ES-I3 (cell line): Measurements from ENCODE around the gene STXBP6.
"Not testable (repeated sequence)": the region's sequence is repeated elsewhere in the genome, so short reads cannot be mapped to it uniquely, and the experiment has no call there.

ENCODE experiments used
- H3K36me3 ChIP-seq: 2 replicates; pipeline ENCODE4 v1.6.1; 2013; ENCODE audit warnings: mild to moderate bottlenecking, low read length, control low read depth, moderate library complexity; ENCODE audit not compliant: insufficient read depth
- H3K4me1 ChIP-seq: 2 replicates; pipeline ENCODE4 v1.6.1; 2013; ENCODE audit warnings: mild to moderate bottlenecking, control low read depth, low read length; ENCODE audit not compliant: insufficient read depth
- H3K9ac ChIP-seq: 2 replicates; pipeline ENCODE4 v1.6.1; 2013; ENCODE audit warnings: low read depth, mild to moderate bottlenecking, low read length, moderate library complexity
- H3K9me3 ChIP-seq: 2 replicates; pipeline ENCODE4 v1.6.1; 2013; ENCODE audit warnings: mild to moderate bottlenecking, low read length, moderate library complexity; ENCODE audit not compliant: control insufficient read depth, insufficient read depth

Gene STXBP6

DNA sequence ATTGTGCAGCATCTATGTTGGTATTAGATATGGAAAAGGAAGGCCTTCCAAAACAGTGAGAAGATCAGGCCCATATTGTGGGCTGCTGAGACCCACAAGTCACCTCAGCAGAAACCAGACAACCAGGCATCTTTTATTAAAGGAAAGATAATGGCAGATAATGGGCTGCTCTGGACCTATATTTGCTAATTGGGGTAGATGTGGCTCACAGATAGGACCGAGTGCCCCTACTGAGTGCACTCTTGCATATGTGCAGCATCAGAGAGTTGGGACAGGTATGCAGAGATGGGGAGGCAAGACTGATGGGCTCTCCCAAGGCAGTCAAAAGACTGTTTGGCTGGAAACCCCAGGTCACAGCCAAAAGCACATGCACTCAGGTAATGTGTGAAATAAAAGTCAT, 266.2 kb downstream of the STXBP6 start:
- Histone ChIP-seq H3K36me3 (no peaks in the 10 kb centered on the region), H3K9ac (no peak overlapping the region), H3K4me1 (no peaks in the 10 kb centered on the region), H3K9me3 (no peaks in the 10 kb centered on the region)

DNA sequence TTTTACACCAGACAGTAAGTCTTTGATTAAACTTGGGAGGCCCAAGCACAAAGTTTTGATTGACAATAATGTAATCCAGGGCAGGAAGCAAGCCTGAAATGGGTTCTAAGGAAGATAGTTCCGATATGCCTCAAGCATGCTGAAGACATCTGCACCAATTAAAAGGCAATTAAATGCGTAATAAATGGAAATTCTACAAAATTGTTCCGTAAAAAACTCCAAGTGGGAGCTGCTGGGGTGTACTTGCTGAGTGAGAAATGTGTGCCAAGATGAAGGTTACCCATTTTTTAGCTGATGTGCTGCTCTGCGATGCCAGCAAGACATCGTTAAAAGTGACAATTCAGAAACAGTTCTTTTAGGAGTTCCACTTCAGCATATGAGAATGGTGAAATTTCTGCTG, 269.7 kb downstream of the STXBP6 start:
- Histone ChIP-seq H3K36me3 (no peaks in the 10 kb centered on the region), H3K4me1 (no peaks in the 10 kb centered on the region), H3K9me3 (no peaks in the 10 kb centered on the region), H3K9ac (no peak overlapping the region)

DNA sequence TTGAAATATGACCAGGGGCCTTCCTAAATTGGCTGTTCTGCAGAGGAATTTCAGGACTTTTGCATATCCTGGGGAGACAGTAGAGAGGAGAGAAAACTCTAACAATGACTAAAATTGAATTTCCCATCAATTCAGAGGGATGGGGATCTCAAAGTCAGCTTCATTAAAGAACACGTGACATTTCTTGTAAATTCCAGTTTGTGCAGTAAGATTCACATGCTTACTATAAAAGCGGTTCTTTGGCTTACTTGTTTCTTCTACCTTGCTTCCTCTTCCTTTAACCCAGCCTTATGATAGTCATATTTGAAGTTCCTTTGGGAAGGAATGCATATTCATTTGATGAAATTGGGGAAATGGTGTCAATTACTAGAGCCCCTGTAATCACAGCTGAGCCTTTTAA, 272.3 kb downstream of the STXBP6 start:
- Histone ChIP-seq H3K9ac (no peak overlapping the region), H3K36me3 (no peaks in the 10 kb centered on the region), H3K4me1 (no peaks in the 10 kb centered on the region), H3K9me3 (no peaks in the 10 kb centered on the region)

DNA sequence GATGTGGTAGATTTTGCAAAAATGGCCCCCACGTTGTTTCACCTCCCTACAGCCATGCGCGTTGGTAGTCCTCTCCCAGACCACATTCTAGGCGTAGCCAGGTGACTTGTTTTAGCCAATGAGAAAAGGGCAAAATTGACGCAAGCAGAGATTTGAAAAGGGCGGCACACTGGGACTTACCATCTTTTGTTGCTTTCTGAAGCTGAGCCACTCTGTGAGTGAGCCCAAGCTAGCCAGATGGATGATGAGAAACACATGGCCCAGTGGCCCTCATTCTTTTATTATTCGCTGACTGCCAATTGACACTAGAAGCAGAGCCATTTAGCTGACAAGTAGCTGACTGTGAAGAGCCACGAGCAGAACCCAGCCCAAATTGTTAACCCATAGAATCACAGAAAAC, 274.0 kb downstream of the STXBP6 start:
- Histone ChIP-seq H3K9me3 (no peaks in the 10 kb centered on the region), H3K36me3 (no peaks in the 10 kb centered on the region), H3K9ac (no peak overlapping the region), H3K4me1 (no peaks in the 10 kb centered on the region)

DNA sequence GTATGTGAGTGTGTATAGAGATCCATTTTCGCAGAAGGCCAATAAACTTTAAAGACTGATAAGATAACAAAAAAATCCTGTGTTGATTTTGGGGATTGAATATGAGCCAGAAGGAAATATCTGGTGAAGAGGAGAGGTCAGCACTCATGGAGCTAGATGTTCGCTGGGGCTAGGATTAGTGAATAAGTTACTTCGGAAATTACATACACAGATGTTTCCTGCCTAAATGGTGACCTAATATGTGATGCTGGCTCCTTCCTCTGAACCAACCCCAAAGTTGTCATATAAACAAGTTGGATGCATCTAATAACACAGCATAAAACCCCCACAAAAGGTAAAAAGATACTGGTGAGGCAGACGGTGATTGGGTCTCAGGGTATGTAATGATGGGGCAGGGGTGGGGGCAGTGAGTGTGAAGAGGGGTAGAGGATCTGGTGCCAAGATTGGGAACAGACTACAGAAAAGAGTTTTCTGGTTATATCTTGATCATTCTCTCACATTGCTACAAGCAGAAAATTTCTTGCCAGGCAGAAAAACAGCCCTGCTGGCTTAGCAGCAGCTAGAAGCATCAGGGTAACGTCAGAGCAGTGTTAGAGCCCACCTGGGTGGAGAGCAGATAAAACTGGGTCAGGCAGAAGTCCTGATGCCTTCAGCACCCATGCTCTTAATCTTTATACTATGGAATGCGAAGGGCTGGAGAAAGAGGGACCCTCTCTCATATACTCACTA, 275.6 kb downstream of the STXBP6 start:
- Histone ChIP-seq H3K9ac (no peak overlapping the region), H3K4me1 (no peaks in the 10 kb centered on the region), H3K9me3 (no peaks in the 10 kb centered on the region), H3K36me3 (no peaks in the 10 kb centered on the region)

DNA sequence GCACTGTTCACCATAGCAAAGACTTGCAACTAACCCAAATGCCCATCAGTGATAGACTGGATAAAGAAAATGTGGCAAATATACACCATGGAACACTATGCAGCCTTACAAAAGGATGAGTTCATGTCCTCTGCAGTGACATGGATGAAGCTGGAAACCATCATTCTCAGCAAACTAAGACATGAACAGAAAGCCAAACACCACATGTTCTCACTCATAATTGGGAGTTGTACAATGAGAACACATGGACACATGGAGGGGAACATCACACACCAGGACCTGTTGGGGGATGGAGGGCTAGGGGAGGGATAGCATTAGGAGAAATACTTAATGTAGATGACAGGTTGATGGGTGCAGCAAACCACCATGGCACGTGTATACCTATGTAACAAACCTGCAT, 276.4 kb downstream of the STXBP6 start:
- not testable (repeated sequence) for H3K36me3 ChIP-seq, H3K9ac ChIP-seq

DNA sequence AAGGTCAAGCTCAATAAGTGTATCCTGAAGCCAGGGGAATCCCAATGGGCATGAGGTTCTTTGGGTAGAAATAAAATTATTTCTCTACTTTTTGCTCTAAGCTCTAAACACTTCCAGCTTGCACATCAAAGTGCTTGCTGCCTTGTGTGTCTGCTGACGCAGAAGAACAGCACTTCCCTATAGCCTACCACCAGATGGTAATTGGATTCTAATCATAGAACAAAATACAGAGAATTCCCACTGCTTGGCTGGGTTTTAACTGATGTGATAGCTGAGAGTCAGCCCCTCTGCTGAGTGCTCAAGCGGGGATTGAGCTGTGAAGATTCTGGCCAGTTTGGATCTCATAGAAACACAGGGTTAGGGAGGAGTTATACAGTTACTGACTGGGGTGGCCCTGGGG, 283.5 kb downstream of the STXBP6 start:
- no peaks in the 10 kb centered on the region for H3K4me1 ChIP-seq
- no peaks in the 10 kb centered on the region; the same call in 1 of the 2 replicates for H3K9me3 ChIP-seq
- no peaks in the 10 kb centered on the region for H3K36me3 ChIP-seq
- no peak overlapping the region for H3K9ac ChIP-seq

More for the DNA sequence above, 276.4 kb downstream of the STXBP6 start:
- H3K9me3 ChIP-seq, H3K4me1 ChIP-seq: not testable (repeated sequence)

DNA sequence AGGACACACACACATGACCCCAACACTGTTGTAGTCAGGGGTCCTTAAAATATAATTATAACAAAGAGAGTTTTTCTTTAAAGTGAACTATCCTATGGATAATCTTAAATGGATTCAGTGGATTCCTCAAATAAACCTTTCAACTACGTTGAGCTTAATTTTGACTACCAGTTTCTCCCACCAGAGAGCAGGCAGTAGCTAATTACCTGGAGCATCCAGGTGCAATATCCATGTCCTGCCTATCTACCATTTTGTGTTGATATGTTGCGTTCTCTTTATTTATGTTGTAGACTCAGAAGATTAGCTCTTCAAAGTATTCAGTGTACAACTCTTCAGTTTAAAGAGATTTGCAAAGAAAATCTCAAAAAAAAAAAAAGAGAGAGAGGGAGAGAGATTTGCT, 288.8 kb downstream of the STXBP6 start:
- H3K4me1 ChIP-seq, result no peaks in the 10 kb centered on the region
- H3K9ac ChIP-seq, result no peak overlapping the region
- H3K36me3 ChIP-seq, result no peaks in the 10 kb centered on the region
- no peaks in the 10 kb centered on the region for H3K9me3 ChIP-seq
